Fibroblast of lung (primary cell): Measurements from ENCODE around the gene SREBF1. TPM values are rescaled to one million over a fixed set of nuclear protein-coding genes. Genes with fewer than 3 reads are reported as not detected.

Source experiments
- DNase-seq, 2 donors: peaks; one replicate each; pipeline versions ENCODE4 v3.0.0 to v3.0.0-alpha.2; 2010; ENCODE audit warnings: low read depth in 2 of 2
- H2AFZ ChIP-seq: 2 replicates; pipeline ENCODE4 v1.5.1; 2012; ENCODE audit warnings: low read length, control low read depth, inconsistent platforms
- H3K27ac ChIP-seq: 2 replicates; pipeline ENCODE4 v1.5.1; 2011; ENCODE audit warnings: low read length, control low read depth; ENCODE audit not compliant: insufficient read depth
- H3K27me3 ChIP-seq: 2 replicates; pipeline ENCODE4 v1.5.1; 2011; ENCODE audit warnings: mild to moderate bottlenecking, low read length; ENCODE audit not compliant: control insufficient read depth, insufficient read depth
- H3K36me3 ChIP-seq: 2 replicates; pipeline ENCODE4 v1.5.1; 2011; ENCODE audit warnings: low read length; ENCODE audit not compliant: control insufficient read depth, insufficient read depth
- H3K4me1 ChIP-seq: 2 replicates; pipeline ENCODE4 v1.5.1; 2011; ENCODE audit warnings: low read length; ENCODE audit not compliant: control insufficient read depth, insufficient read depth; ENCODE audit errors: extremely low read depth
- H3K4me2 ChIP-seq: 2 replicates; pipeline ENCODE4 v1.5.1; 2011; ENCODE audit warnings: low read length, control low read depth; ENCODE audit not compliant: insufficient read depth; ENCODE audit errors: extremely low read depth
- H3K4me3 ChIP-seq, 4 experiments: fragments of 200-600 bp in 1 of 4; sonication (generic) in 1 of 4; replicated peaks in 1 of 4; 2 replicates each; pipeline ENCODE4 v1.5.1; 2011 to 2016; ENCODE audit warnings: low read length in 4 of 4, low read depth in 3 of 4, mild to moderate bottlenecking in 3 of 4, control low read depth in 2 of 4, inconsistent platforms in 1 of 4, mixed read lengths in 1 of 4; ENCODE audit not compliant: insufficient read depth in 1 of 4; ENCODE audit errors: control extremely low read depth in 1 of 4
- H3K79me2 ChIP-seq: 2 replicates; pipeline ENCODE4 v1.5.1; 2012; ENCODE audit warnings: mild to moderate bottlenecking, low read length, inconsistent platforms; ENCODE audit not compliant: control insufficient read depth, insufficient read depth
- H3K9ac ChIP-seq: 2 replicates; pipeline ENCODE4 v1.5.1; 2011; ENCODE audit warnings: mild to moderate bottlenecking, low read length, control low read depth; ENCODE audit not compliant: insufficient read depth
- H3K9me3 ChIP-seq: 2 replicates; pipeline ENCODE4 v1.5.1; 2012; ENCODE audit warnings: low read depth, low read length; ENCODE audit not compliant: control insufficient read depth, insufficient read depth
- H4K20me1 ChIP-seq: 2 replicates; pipeline ENCODE4 v1.5.1; 2011; ENCODE audit warnings: low read length; ENCODE audit not compliant: control insufficient read depth, insufficient read depth; ENCODE audit errors: extremely low read depth
- CTCF ChIP-seq, 2 donors: IDR thresholded peaks in 1 of 2; conservative IDR thresholded peaks in 1 of 2; 1 replicate in 1 of 2; 2 replicates in 1 of 2; pipeline ENCODE4 v1.5.1; 2011 to 2012; ENCODE audit warnings: low read length in 2 of 2, control low read depth in 1 of 2, inconsistent platforms in 1 of 2, low read depth in 1 of 2, mild to moderate bottlenecking in 1 of 2
- EZH2 ChIP-seq: IDR thresholded peaks from 2 replicates; pipeline ENCODE4 v1.5.1; 2012; ENCODE audit warnings: low read length, control low read depth, mild to moderate bottlenecking; ENCODE audit errors: missing control alignments
- polyA plus RNA-seq, 2 donors: library from polyadenylated mRNA; depleted of rRNA in 1 of 2; stranded (reverse) in 1 of 2; unstranded in 1 of 2; fragments of >200 nt; gene quantifications; 2 replicates each; pipeline ENCODE4 v1.2.1, GENCODE V29; 2011 to 2012; ENCODE audit warnings: missing spikeins in 1 of 2
- total RNA-seq: library from RNA; depleted of rRNA; stranded (reverse); fragments of >200 nt; gene quantifications from 2 replicates; pipeline ENCODE4 v1.2.1, GENCODE V29; 2014

Gene SREBF1
- total and polyA plus RNA-seq, 2 donors (not counting 1 experiment from before 2014, with no cell fraction given) = 29.7 to 77.6 TPM

GRCh38 chr17:17873450-17873991 lies 36.7 kb upstream of the SREBF1 start:
- no peak for TF ChIP-seq EZH2
- no peak for TF ChIP-seq CTCF (conservative IDR thresholded peaks at IDR 0.05 in 1 of 2, IDR thresholded peaks at IDR 0.05 in 1 of 2; ENCODE audit: low read depth in 1 of 2, low read length in 2 of 2)
- Histone ChIP-seq H3K4me1 (peaks cover 34% of the 10 kb centered on the region), H3K27ac (no peak overlapping the region), H3K4me2 (no peak overlapping the region), H3K9me3 (no peaks in the 10 kb centered on the region), H3K79me2 (no peaks in the 10 kb centered on the region), H4K20me1 (no peaks in the 10 kb centered on the region), H3K9ac (no peak overlapping the region), H3K4me3 (no peak overlapping the region), H3K27me3 (no peaks in the 10 kb centered on the region), H3K36me3 (peaks cover 3% of the 10 kb centered on the region), H2AFZ (no peak overlapping the region)
- no peak for DNase-seq

- Histone ChIP-seq H2AFZ (no peak overlapping the region), H3K4me2 (no peak overlapping the region), H3K4me1 (peaks cover 30% of the 10 kb centered on the region), H3K27me3 (no peaks in the 10 kb centered on the region), H3K36me3 (no peaks in the 10 kb centered on the region), H4K20me1 (no peaks in the 10 kb centered on the region), H3K27ac (no peak overlapping the region), H3K4me3 (no peak overlapping the region), H3K79me2 (no peaks in the 10 kb centered on the region), H3K9me3 (no peaks in the 10 kb centered on the region), H3K9ac (no peak overlapping the region)
- TF ChIP-seq CTCF (conservative IDR thresholded peaks at IDR 0.05 in 1 of 2, IDR thresholded peaks at IDR 0.05 in 1 of 2; ENCODE audit: low read depth in 1 of 2, low read length in 2 of 2) (no peak), EZH2 (no peak)
- no peak for DNase-seq
Observed at GRCh38 chr17:17872547-17873345, 36.0 kb upstream of the SREBF1 start.

- no peaks in the 10 kb centered on the region for H3K27me3 ChIP-seq
- no peak overlapping the region for H3K9ac ChIP-seq
- no peak for DNase-seq
- H3K36me3 ChIP-seq = peaks cover 2% of the 10 kb centered on the region
- no peaks in the 10 kb centered on the region for H3K9me3 ChIP-seq
- TF ChIP-seq EZH2 (no peak), CTCF (conservative IDR thresholded peaks at IDR 0.05 in 1 of 2, IDR thresholded peaks at IDR 0.05 in 1 of 2; ENCODE audit: low read depth in 1 of 2, low read length in 2 of 2) (no peak)
- H3K79me2 ChIP-seq = no peaks in the 10 kb centered on the region
- H3K27ac ChIP-seq = no peak overlapping the region
- no peak overlapping the region for H3K4me2 ChIP-seq
- H2AFZ ChIP-seq = no peak overlapping the region
- H3K4me3 ChIP-seq = no peak overlapping the region
- no peaks in the 10 kb centered on the region for H4K20me1 ChIP-seq
- peaks cover 23% of the 10 kb centered on the region for H3K4me1 ChIP-seq
Observed at GRCh38 chr17:17871913-17872312, 35.1 kb upstream of the SREBF1 start.
